A549 (cell line): ENCODE data around the gene EBI3. TPM values are rescaled to one million over a fixed set of nuclear protein-coding genes. Genes with fewer than 3 reads are reported as not detected.

Experiments used
- ATAC-seq, 2 experiments: fragments of 200-7000 bp in 1 of 2; fragments of >200 bp in 1 of 2; cut with Nextera tagmentation in 1 of 2; cut with Tn5 transposase in 1 of 2; 3 replicates each; pipeline versions ENCODE4 v1.8.0 to v1.9.1; 2018 to 2020; ENCODE audit warnings: mild to moderate bottlenecking in 1 of 2, moderate library complexity in 1 of 2
- CTCF ChIA-PET: fragments of 300-600 bp; sonication (Branson Sonifier 250); formaldehyde crosslinking; extraction: SDS; loops from one replicate; lab custom pipeline; 2021; ENCODE audit warnings: antibody characterized with exemption, inconsistent platforms; lab: Yijun Ruan, JAX
- POLR2A ChIA-PET: fragments of 350-600 bp; formaldehyde crosslinking; extraction: SDS; loops from one replicate; lab custom pipeline; 2021; ENCODE audit warnings: antibody characterized with exemption, inconsistent platforms; lab: Yijun Ruan, JAX
- DNase-seq, 2 experiments: peaks; one replicate each; pipeline versions ENCODE4 v3.0.0 to v3.0.0-alpha.2; 2011 to 2016; ENCODE audit warnings: low read depth in 1 of 2, low spot score in 1 of 2
- FAIRE-seq: peaks from 2 replicates; lab custom pipeline; 2011; peaks lifted over from hg19 to GRCh38; lab: Jason Lieb, UNC
- H3K27ac ChIP-seq, 2 experiments: fragments of >200 bp; sonication (Bioruptor Twin); formaldehyde crosslinking; 3 replicates each; pipeline ENCODE4 v1.5.1; 2016 to 2017
- H3K4me1 ChIP-seq: fragments of >200 bp; sonication (Bioruptor Twin); formaldehyde crosslinking; 3 replicates; pipeline ENCODE4 v1.6.1; 2016
- H3K4me2 ChIP-seq: fragments of >200 bp; sonication (Bioruptor Twin); formaldehyde crosslinking; 3 replicates; pipeline ENCODE4 v1.6.1; 2016
- H3K4me3 ChIP-seq: fragments of >200 bp; sonication (Bioruptor Twin); formaldehyde crosslinking; 3 replicates; pipeline ENCODE4 v1.5.1; 2016
- H3K9me3 ChIP-seq: fragments of >200 bp; sonication (Bioruptor Twin); formaldehyde crosslinking; 3 replicates; pipeline ENCODE4 v1.6.1; 2016
- CEBPB ChIP-seq, 2 experiments: fragments of >200 bp in 1 of 2; sonication (Bioruptor Twin) in 1 of 2; formaldehyde crosslinking in 1 of 2; IDR thresholded peaks; 2 replicates each; pipeline ENCODE4 v1.6.1; 2012 to 2016
- CHD4 ChIP-seq: fragments of 200-600 bp; sonication (generic); IDR thresholded peaks from 2 replicates; pipeline ENCODE4 v1.6.1; 2016; ENCODE audit warnings: antibody characterized with exemption, mild to moderate bottlenecking, borderline replicate concordance
- E2F6 ChIP-seq: IDR thresholded peaks from 2 replicates; pipeline ENCODE4 v1.6.1; 2012; ENCODE audit warnings: low read depth, borderline replicate concordance
- EHMT2 ChIP-seq: fragments of 200-600 bp; sonication (generic); IDR thresholded peaks from 2 replicates; pipeline ENCODE4 v1.6.1; 2016; ENCODE audit warnings: antibody characterized with exemption, low read depth, mild to moderate bottlenecking, moderate library complexity
- FOXS1 ChIP-seq: fragments of 250-450 bp; sonication (Bioruptor Pico); IDR thresholded peaks from 2 replicates; pipeline ENCODE4 v1.5.0; 2020; ENCODE audit warnings: mild to moderate bottlenecking, moderate library complexity
- HDAC2 ChIP-seq: fragments of 200-600 bp; sonication (generic); IDR thresholded peaks from 2 replicates; pipeline ENCODE4 v1.6.1; 2016
- HOXA7 ChIP-seq: fragments of 250-450 bp; sonication (Bioruptor Pico); IDR thresholded peaks from 2 replicates; pipeline ENCODE4 v1.5.0; 2020; ENCODE audit warnings: mild to moderate bottlenecking, moderate library complexity
- HOXB5 ChIP-seq: fragments of 250-450 bp; sonication (Bioruptor Pico); IDR thresholded peaks from 2 replicates; pipeline ENCODE4 v1.5.0; 2020; ENCODE audit warnings: mild to moderate bottlenecking, moderate library complexity
- KDM1A ChIP-seq: fragments of 200-600 bp; sonication (generic); IDR thresholded peaks from 2 replicates; pipeline ENCODE4 v1.6.1; 2016; ENCODE audit warnings: low read depth, mild to moderate bottlenecking
- MAFK ChIP-seq: fragments of 450-650 bp; IDR thresholded peaks from 2 replicates; pipeline ENCODE4 v1.6.1; 2014; ENCODE audit not compliant: partially characterized antibody
- MAZ ChIP-seq: fragments of 150-350 bp; IDR thresholded peaks from 2 replicates; pipeline ENCODE4 v1.6.1; 2014; ENCODE audit warnings: antibody characterized with exemption, low read depth, low read length, borderline replicate concordance
- MYC ChIP-seq: IDR thresholded peaks from 2 replicates; pipeline ENCODE4 v1.6.1; 2012; ENCODE audit warnings: mild to moderate bottlenecking, inconsistent platforms, low read length, improper control_type of control experiment, borderline replicate concordance
- NFE2L2 ChIP-seq: fragments of 150-350 bp; conservative IDR thresholded peaks from 2 replicates; pipeline ENCODE4 v1.6.1; 2014; ENCODE audit warnings: low read length
- PHF8 ChIP-seq: fragments of 200-600 bp; sonication (generic); IDR thresholded peaks from 2 replicates; pipeline ENCODE4 v1.6.1; 2016; ENCODE audit warnings: low read depth, mild to moderate bottlenecking, antibody characterized with exemption, moderate library complexity, borderline replicate concordance
- RAD21 ChIP-seq, 2 experiments: fragments of >200 bp in 1 of 2; sonication (Bioruptor Twin) in 1 of 2; formaldehyde crosslinking in 1 of 2; IDR thresholded peaks in 1 of 2; conservative IDR thresholded peaks in 1 of 2; 2 replicates in 1 of 2; 3 replicates in 1 of 2; pipeline ENCODE4 v1.6.1; 2012 to 2018; ENCODE audit warnings: inconsistent platforms in 1 of 2
- TFCP2L1 ChIP-seq: fragments of 250-450 bp; sonication (Bioruptor Pico); IDR thresholded peaks from 2 replicates; pipeline ENCODE4 v1.5.0; 2021; ENCODE audit warnings: mild to moderate bottlenecking
- TP53 ChIP-seq: fragments of 250-450 bp; sonication (Bioruptor Pico); IDR thresholded peaks from 2 replicates; pipeline ENCODE4 v1.5.0; 2021; ENCODE audit warnings: mild to moderate bottlenecking, moderate library complexity
- ZFP36 ChIP-seq: fragments of 450-650 bp; IDR thresholded peaks from 2 replicates; pipeline ENCODE4 v1.6.1; 2014; ENCODE audit warnings: borderline replicate concordance; ENCODE audit not compliant: partially characterized antibody
- ZNF302 ChIP-seq: fragments of 250-450 bp; sonication (Bioruptor Pico); IDR thresholded peaks from 2 replicates; pipeline ENCODE4 v1.9.0; 2021; ENCODE audit warnings: inconsistent platforms, mild to moderate bottlenecking, moderate library complexity
- whole genome bisulfite sequencing: methylation state at CpG from one replicate; pipeline ENCODE4 v1.1.6; 2017; ENCODE audit errors: missing lambda C conversion rate; 5-methylcytosine and 5-hydroxymethylcytosine counted together
- polyA plus RNA-seq, 4 experiments: library from polyadenylated mRNA; depleted of rRNA in 3 of 4; stranded (reverse); fragments of >200 nt; fragmentation: RNase III in 1 of 4; extraction: RNeasy Plus Mini Kit Qiagen cat#74134 plus additional on column Dnase treatment in 1 of 4; gene quantifications; 2 replicates in 3 of 4; 3 replicates in 1 of 4; pipeline ENCODE4 v1.2.3, GENCODE V29; 2011 to 2017
- TF ChIP-seq, protein P1 (sequence below): fragments of >200 bp; sonication (Bioruptor Twin); formaldehyde crosslinking; IDR thresholded peaks from 2 replicates; pipeline ENCODE4 v1.6.1; 2016
- TF ChIP-seq, protein P2 (sequence below): fragments of 250-450 bp; sonication (Bioruptor Pico); IDR thresholded peaks from 2 replicates; pipeline ENCODE4 v1.5.0; 2021; ENCODE audit warnings: mild to moderate bottlenecking, moderate library complexity, borderline replicate concordance
- TF ChIP-seq, protein P3 (sequence below): IDR thresholded peaks from 2 replicates; pipeline ENCODE4 v1.6.1; 2012
- TF ChIP-seq, protein P4 (sequence below): fragments of 200-600 bp; sonication (generic); IDR thresholded peaks from 2 replicates; pipeline ENCODE4 v1.6.1; 2016; ENCODE audit warnings: antibody characterized with exemption, mild to moderate bottlenecking, moderate library complexity

The EBI3 gene
- polyA plus RNA-seq, 2 of the 4 experiments (the other 2 are of a cell fraction) = 1.1 to 3.6 TPM

- TF ChIP-seq, protein P1, sequence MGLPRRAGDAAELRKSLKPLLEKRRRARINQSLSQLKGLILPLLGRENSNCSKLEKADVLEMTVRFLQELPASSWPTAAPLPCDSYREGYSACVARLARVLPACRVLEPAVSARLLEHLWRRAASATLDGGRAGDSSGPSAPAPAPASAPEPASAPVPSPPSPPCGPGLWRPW = no peak
- TF ChIP-seq TP53 (CRISPR knock-in tag) (no peak), PHF8 (no peak), FOXS1 (CRISPR knock-in tag) (no peak)
These were observed 35.0 kb upstream of the EBI3 start (continued) for GRCh38 chr19:4194353-4194752.

GRCh38 chr19:4196009-4196408 is 33.3 kb upstream of the EBI3 start:
- DNase-seq (no peak), FAIRE-seq (no peak), ATAC-seq (no peak)
- Histone ChIP-seq H3K4me2 (no peak overlapping the region), H3K4me3 (no peak overlapping the region), H3K4me1 (peaks cover 15% of the 10 kb centered on the region; the same call in 2 of the 3 replicates), H3K9me3 (no peaks in the 10 kb centered on the region)
- WGBS = 57% methylated on average over 8 of the region's 8 CpGs
- peak; percentile 35 for TF ChIP-seq ZFP36
- TF ChIP-seq, protein P2, sequence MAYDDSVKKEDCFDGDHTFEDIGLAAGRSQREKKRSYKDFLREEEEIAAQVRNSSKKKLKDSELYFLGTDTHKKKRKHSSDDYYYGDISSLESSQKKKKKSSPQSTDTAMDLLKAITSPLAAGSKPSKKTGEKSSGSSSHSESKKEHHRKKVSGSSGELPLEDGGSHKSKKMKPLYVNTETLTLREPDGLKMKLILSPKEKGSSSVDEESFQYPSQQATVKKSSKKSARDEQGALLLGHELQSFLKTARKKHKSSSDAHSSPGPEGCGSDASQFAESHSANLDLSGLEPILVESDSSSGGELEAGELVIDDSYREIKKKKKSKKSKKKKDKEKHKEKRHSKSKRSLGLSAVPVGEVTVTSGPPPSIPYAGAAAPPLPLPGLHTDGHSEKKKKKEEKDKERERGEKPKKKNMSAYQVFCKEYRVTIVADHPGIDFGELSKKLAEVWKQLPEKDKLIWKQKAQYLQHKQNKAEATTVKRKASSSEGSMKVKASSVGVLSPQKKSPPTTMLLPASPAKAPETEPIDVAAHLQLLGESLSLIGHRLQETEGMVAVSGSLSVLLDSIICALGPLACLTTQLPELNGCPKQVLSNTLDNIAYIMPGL (CRISPR knock-in tag) = no peak
- TF ChIP-seq, all 56 proteins: peak for 1
- no peak overlapping the region for H3K27ac ChIP-seq
- POLR2A ChIA-PET = no interaction called here
- CTCF ChIA-PET = interaction anchor here (1.3 kb wide), 1 partner anchor 12 kb away, joined by 4 read pairs; no protein-coding TSS in a partner anchor

DNA sequence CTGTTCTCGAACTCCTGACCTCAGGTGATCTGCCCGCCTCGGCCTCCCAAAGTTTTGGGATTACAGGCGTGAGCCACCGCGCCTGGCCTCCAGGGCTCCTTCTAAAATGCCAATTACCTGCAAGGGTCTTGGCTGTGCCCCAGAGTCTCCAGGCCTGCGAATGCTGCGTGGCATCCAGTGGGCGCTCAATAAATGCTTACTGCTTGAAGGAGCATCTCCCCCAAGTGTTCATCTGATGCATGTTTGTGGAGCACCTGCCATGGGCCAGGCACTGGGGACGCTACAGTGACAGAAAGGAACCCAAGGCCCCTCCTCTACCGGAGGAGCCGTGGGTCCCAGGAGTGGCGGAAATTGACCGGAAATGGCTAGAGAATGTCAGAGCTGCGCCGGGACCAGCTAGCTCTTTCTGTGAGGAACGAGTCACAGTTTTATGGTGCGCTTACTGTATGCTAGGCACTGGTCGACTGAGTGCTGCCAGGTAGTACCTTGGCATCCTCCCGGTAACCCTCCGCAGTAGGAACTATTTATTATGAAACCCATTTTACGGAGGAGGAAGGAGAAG is 32.7 kb upstream of the EBI3 start:
- ChIA-PET POLR2A (no interaction called here), CTCF (interaction anchor here (0.6 to 1.3 kb wide), 3 partner anchors 12 to 27 kb away, joined by 3 to 4 read pairs (median 3); no protein-coding TSS in a partner anchor)
- H3K9me3 ChIP-seq = no peaks in the 10 kb centered on the region
- no peak for ATAC-seq
- TF ChIP-seq MAZ (no peak), NFE2L2 (no peak), KDM1A (no peak), TFCP2L1 (no peak), HDAC2 (no peak), CEBPB (IDR thresholded peaks at IDR 0.05) (no peak)
- TF ChIP-seq, protein P3, sequence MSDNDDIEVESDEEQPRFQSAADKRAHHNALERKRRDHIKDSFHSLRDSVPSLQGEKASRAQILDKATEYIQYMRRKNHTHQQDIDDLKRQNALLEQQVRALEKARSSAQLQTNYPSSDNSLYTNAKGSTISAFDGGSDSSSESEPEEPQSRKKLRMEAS = no peak
- no peak for FAIRE-seq
- H3K4me3 ChIP-seq = no peak overlapping the region
- WGBS = 70% methylated on average over 14 of the region's 22 CpGs
- H3K27ac ChIP-seq = no peak overlapping the region
- peaks cover 15% of the 10 kb centered on the region; the same call in 2 of the 3 replicates for H3K4me1 ChIP-seq
- H3K4me2 ChIP-seq = no peak overlapping the region
- DNase-seq = no peak

DNA sequence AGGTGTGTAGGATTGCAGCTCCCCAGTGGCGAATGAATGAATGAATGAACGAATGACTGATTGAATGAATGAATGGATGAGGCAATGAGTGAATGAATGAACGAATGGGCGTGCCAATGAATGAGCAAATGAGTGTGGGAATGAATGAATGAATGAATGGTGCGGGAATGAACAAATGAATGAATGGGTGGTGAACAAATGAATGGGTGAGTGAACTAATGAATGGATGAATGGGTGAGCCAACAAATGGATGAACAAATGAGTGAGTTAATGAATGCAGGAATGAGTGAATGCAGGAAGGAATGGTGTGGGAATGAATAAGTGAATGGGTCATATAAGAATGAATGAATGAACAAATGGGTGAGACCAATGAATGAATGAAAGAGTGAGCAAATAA is 32.1 kb upstream of the EBI3 start:
- ChIA-PET CTCF (interaction anchor here (1.3 kb wide), 1 partner anchor 11 kb away, joined by 4 read pairs; no protein-coding TSS in a partner anchor), POLR2A (no interaction called here)
- Histone ChIP-seq H3K9me3 (no peaks in the 10 kb centered on the region), H3K4me3 (no peak overlapping the region), H3K4me1 (peaks cover 15% of the 10 kb centered on the region; the same call in 2 of the 3 replicates), H3K27ac (no peak overlapping the region), H3K4me2 (no peak overlapping the region)
- DNase-seq (no peak), FAIRE-seq (no peak), ATAC-seq (no peak)
- 25% methylated on average over 5 of the region's 5 CpGs for WGBS
- TF ChIP-seq EHMT2 (no peak), HOXB5 (CRISPR knock-in tag) (no peak), HOXA7 (CRISPR knock-in tag) (no peak), FOXS1 (CRISPR knock-in tag) (no peak), PHF8 (no peak), MYC (no peak), E2F6 (no peak), TP53 (CRISPR knock-in tag) (no peak), RAD21 (conservative IDR thresholded peaks at IDR 0.05 in 1 of 2, IDR thresholded peaks at IDR 0.05 in 1 of 2) (no peak), ZNF302 (CRISPR knock-in tag) (no peak), TFCP2L1 (no peak), MAFK (no peak), CHD4 (no peak)
- TF ChIP-seq, protein P4, sequence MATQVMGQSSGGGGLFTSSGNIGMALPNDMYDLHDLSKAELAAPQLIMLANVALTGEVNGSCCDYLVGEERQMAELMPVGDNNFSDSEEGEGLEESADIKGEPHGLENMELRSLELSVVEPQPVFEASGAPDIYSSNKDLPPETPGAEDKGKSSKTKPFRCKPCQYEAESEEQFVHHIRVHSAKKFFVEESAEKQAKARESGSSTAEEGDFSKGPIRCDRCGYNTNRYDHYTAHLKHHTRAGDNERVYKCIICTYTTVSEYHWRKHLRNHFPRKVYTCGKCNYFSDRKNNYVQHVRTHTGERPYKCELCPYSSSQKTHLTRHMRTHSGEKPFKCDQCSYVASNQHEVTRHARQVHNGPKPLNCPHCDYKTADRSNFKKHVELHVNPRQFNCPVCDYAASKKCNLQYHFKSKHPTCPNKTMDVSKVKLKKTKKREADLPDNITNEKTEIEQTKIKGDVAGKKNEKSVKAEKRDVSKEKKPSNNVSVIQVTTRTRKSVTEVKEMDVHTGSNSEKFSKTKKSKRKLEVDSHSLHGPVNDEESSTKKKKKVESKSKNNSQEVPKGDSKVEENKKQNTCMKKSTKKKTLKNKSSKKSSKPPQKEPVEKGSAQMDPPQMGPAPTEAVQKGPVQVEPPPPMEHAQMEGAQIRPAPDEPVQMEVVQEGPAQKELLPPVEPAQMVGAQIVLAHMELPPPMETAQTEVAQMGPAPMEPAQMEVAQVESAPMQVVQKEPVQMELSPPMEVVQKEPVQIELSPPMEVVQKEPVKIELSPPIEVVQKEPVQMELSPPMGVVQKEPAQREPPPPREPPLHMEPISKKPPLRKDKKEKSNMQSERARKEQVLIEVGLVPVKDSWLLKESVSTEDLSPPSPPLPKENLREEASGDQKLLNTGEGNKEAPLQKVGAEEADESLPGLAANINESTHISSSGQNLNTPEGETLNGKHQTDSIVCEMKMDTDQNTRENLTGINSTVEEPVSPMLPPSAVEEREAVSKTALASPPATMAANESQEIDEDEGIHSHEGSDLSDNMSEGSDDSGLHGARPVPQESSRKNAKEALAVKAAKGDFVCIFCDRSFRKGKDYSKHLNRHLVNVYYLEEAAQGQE = no peak
- TF ChIP-seq, protein P3 = no peak
